Left cardiac atrium (tissue), 4 donors: ENCODE data around the gene BCAR3. TPM values are rescaled to one million over a fixed set of nuclear protein-coding genes. Genes with fewer than 3 reads are reported as not detected.
A peak's percentile ranks its signal among the peaks of the same experiment; 100 is the strongest.
"Not testable (repeated sequence)": the region's sequence is repeated elsewhere in the genome, so short reads cannot be mapped to it uniquely, and the experiment has no call there.

Experiments used
- ATAC-seq, 2 donors: fragments of 200-7000 bp; cut with Tn5 transposase; one replicate each; pipeline ENCODE4 v1.9.1; 2020; ENCODE audit warnings: mild to moderate bottlenecking in 2 of 2, moderate library complexity in 2 of 2
- DNase-seq: peaks from one replicate; pipeline ENCODE4 v3.0.0-alpha.2; 2020
- intact Hi-C, 2 donors: fragments of 100-400 bp; cut with DNase I; formaldehyde crosslinking; loops; one replicate each; pipeline versions ENCODE4 v1.14.1 to v1.15.1; 2022 to 2023
- total RNA-seq, 2 donors: library from RNA; stranded (reverse); fragmentation: NEBNext Ultra II Directional; extraction: Animal tissue kit (Norgen Biotek cat#: 25700); gene quantifications; one replicate each; pipeline ENCODE4 v1.2.1, GENCODE V29; 2021
- donor health status: DM: no; HTN: yes; CAD: no.
- donor health status: DM: no; HTN: yes; CAD: no; lungs with severe emphysema.
- donor health status: DM: yes; HTN: yes; CAD: no.
- donor health status: Dilated cardiomyopathy.

The BCAR3 gene
- total RNA-seq, 2 donors from 2014 or later = 12.4 to 17.5 TPM

- ATAC-seq (no peak), DNase-seq (no peak)
- intact Hi-C loops = no loop called here
Observed at GRCh38 chr1:93653656-93654055, 28.0 kb downstream of the BCAR3 start.

- ATAC-seq (no peak), DNase-seq (no peak)
- intact Hi-C loops = no loop called here
Observed at GRCh38 chr1:93652323-93652949, 29.2 kb downstream of the BCAR3 start.

- intact Hi-C loops = no loop called here
Observed at GRCh38 chr1:93651695-93652094, 29.9 kb downstream of the BCAR3 start.

GRCh38 chr1:93650159-93650558, 31.5 kb downstream of the BCAR3 start:
- ATAC-seq, DNase-seq, intact Hi-C loops: not testable (repeated sequence)

More at GRCh38 chr1:93651695-93652094, 29.9 kb downstream of the BCAR3 start:
- peak; percentile 36 to 57 for ATAC-seq
- no peak for DNase-seq

- intact Hi-C loops = no loop called here
- DNase-seq = no peak
- ATAC-seq = peak in 1 of 2 donors; percentile 49
Observed at GRCh38 chr1:93649231-93649630, 32.4 kb downstream of the BCAR3 start.

- intact Hi-C loops = no loop called here
- DNase-seq (no peak), ATAC-seq (no peak)
Observed at GRCh38 chr1:93648656-93649055, 33.0 kb downstream of the BCAR3 start.

- intact Hi-C loops = no loop called here
- DNase-seq = no peak
- ATAC-seq = no peak
Observed at GRCh38 chr1:93641527-93641926, 40.1 kb downstream of the BCAR3 start.

- ATAC-seq (no peak), DNase-seq (no peak)
- intact Hi-C loops = no loop called here
Observed at GRCh38 chr1:93640656-93641440, 40.8 kb downstream of the BCAR3 start.

GRCh38 chr1:93638981-93639380, 42.7 kb downstream of the BCAR3 start:
- DNase-seq = no peak
- no peak for ATAC-seq
- intact Hi-C loops = loop anchor here in 1 of 2 donors (10.0 kb wide), 1 partner anchor 206 kb away; no protein-coding TSS in a partner anchor

GRCh38 chr1:93638307-93638847, 43.3 kb downstream of the BCAR3 start:
- intact Hi-C loops = loop anchor here in 1 of 2 donors (10.0 kb wide), 1 partner anchor 206 kb away; no protein-coding TSS in a partner anchor
- DNase-seq (no peak), ATAC-seq (peak in 1 of 2 donors; percentile 76)

GRCh38 chr1:93636712-93637111, 44.9 kb downstream of the BCAR3 start:
- ATAC-seq (no peak), DNase-seq (no peak)
- intact Hi-C loops = loop anchor here in 1 of 2 donors (10.0 kb wide), 1 partner anchor 208 kb away; no protein-coding TSS in a partner anchor

GRCh38 chr1:93635614-93636543, 45.8 kb downstream of the BCAR3 start:
- ATAC-seq (peak; percentile 30 to 36), DNase-seq (no peak)
- intact Hi-C loops = loop anchor here in 1 of 2 donors (10.0 kb wide), 1 partner anchor 209 kb away; no protein-coding TSS in a partner anchor

- intact Hi-C loops = loop anchor here (5.0 to 10.0 kb wide), 2 partner anchors 49 to 211 kb away; partner anchors contain the start of gene BCAR3 (in 1 of the 2)
- no peak for DNase-seq
- no peak for ATAC-seq
Observed at GRCh38 chr1:93633313-93633712, 48.3 kb downstream of the BCAR3 start.

GRCh38 chr1:93631626-93632365, 49.8 kb downstream of the BCAR3 start:
- no peak for DNase-seq
- intact Hi-C loops = loop anchor here (2.0 to 10.0 kb wide), 3 partner anchors 49 to 213 kb away; partner anchors contain the start of gene BCAR3 (in 2 of the 2)
- peak in 1 of 2 donors; percentile 17 for ATAC-seq

- ATAC-seq (no peak), DNase-seq (no peak)
- intact Hi-C loops = loop anchor here (2.0 to 10.0 kb wide), 3 partner anchors 51 to 215 kb away; partner anchors contain the start of gene BCAR3 (in 2 of the 2)
Observed at GRCh38 chr1:93630168-93630567, 51.5 kb downstream of the BCAR3 start.

- intact Hi-C loops = loop anchor here (1.0 to 10.0 kb wide), 6 partner anchors 51 to 215 kb away; partner anchors contain the start of gene BCAR3 (in 2 of the 2)
- ATAC-seq = peak; percentile 67 to 69
- no peak for DNase-seq
Observed at GRCh38 chr1:93629101-93630059, 52.3 kb downstream of the BCAR3 start.

GRCh38 chr1:93628681-93629080, 53.0 kb downstream of the BCAR3 start:
- no peak for ATAC-seq
- intact Hi-C loops = loop anchor here (1.0 to 5.0 kb wide), 3 partner anchors 186 to 191 kb away; no protein-coding TSS in a partner anchor
- DNase-seq = no peak
